Panc1 (cell line): ENCODE data around the gene KCNC4.

ENCODE experiments used
- POLR2AphosphoS5 ChIP-seq: IDR thresholded peaks from 2 replicates; pipeline ENCODE4 v1.6.1; 2012; ENCODE audit warnings: mild to moderate bottlenecking, low read depth, low read length, moderate library complexity
- SIN3A ChIP-seq: IDR thresholded peaks from 2 replicates; pipeline ENCODE4 v1.6.1; 2012; ENCODE audit warnings: low read depth, mild to moderate bottlenecking, low read length, moderate library complexity, borderline replicate concordance; ENCODE audit not compliant: insufficient read depth
- TF ChIP-seq, protein P1 (sequence below): fragments of 450-650 bp; IDR thresholded peaks from 2 replicates; pipeline ENCODE4 v1.5.1; 2017; ENCODE audit warnings: mild to moderate bottlenecking

- TF ChIP-seq, protein P1, sequence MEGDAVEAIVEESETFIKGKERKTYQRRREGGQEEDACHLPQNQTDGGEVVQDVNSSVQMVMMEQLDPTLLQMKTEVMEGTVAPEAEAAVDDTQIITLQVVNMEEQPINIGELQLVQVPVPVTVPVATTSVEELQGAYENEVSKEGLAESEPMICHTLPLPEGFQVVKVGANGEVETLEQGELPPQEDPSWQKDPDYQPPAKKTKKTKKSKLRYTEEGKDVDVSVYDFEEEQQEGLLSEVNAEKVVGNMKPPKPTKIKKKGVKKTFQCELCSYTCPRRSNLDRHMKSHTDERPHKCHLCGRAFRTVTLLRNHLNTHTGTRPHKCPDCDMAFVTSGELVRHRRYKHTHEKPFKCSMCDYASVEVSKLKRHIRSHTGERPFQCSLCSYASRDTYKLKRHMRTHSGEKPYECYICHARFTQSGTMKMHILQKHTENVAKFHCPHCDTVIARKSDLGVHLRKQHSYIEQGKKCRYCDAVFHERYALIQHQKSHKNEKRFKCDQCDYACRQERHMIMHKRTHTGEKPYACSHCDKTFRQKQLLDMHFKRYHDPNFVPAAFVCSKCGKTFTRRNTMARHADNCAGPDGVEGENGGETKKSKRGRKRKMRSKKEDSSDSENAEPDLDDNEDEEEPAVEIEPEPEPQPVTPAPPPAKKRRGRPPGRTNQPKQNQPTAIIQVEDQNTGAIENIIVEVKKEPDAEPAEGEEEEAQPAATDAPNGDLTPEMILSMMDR = no peak
- no peak for TF ChIP-seq POLR2AphosphoS5
- no peak for TF ChIP-seq SIN3A
Measured at GRCh38 chr1:110216844-110217444, 6.8 kb downstream of the KCNC4 start.
